Prostate gland (tissue), 1 donor: ENCODE data around the gene TBC1D7.

ENCODE experiments used
- POLR2A ChIP-seq: fragments of 450-650 bp; IDR thresholded peaks from one replicate; pipeline ENCODE4 v1.6.1; 2016; ENCODE audit warnings: antibody characterized with exemption, mild to moderate bottlenecking
- POLR2AphosphoS5 ChIP-seq: sonication (generic); formaldehyde crosslinking; IDR thresholded peaks from one replicate; pipeline ENCODE4 v1.6.1; 2017; ENCODE audit warnings: antibody characterized with exemption

DNA sequence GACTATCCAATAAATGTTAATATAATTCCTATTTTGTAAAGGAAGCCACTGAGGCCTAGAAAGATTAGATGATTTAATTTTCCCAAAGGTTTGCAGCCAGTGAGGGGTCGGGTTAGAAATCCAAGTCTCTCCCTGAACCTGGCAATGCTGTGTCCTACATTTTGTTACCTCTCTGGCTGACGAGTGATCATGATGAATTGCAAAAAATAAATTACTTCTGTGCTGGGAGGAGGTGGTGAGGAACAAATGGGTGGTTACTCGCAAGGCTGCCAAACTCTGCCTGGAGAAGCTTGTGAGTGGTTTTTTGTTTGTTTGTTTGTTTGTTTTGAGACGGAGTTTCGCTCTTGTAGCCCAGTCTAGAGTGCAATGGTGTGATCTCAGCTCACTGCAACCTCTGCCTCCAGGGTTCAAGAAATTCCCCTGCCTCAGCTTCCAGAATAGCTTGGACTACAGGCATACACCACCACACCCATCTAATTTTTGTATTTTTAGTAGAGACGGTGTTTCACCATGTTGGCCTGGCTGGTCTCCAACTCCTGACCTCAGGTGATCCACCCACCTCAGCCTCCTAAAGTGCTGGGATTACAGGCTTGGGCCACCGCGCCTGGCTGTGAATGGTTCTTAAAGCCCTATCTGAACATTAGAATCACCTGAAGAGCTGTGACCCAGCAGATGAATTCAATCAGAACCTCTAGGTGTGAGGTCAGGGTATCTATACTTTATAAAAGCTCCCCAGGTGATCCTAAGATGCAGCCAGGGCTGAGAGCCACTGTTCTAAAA is 20.2 kb upstream of the TBC1D7 start:
- TF ChIP-seq POLR2AphosphoS5 (no peak), POLR2A (no peak)
